Endothelial cell of umbilical vein (primary cell): ENCODE results near the gene DMD. TPM values are rescaled to one million over a fixed set of nuclear protein-coding genes. Genes with fewer than 3 reads are reported as not detected.

ENCODE experiments used
- BruUV-seq: library from RNA; stranded (reverse); fragments of 400-500 nt; replicated peaks from 2 replicates; lab custom pipeline; 2021; lab: Mats Ljungman, UMichigan
- CTCF ChIA-PET: fragments of 300-600, 350-600 bp; sonication (Branson Sonifier 250); formaldehyde crosslinking; loops from one replicate; lab custom pipeline; 2021; ENCODE audit warnings: antibody characterized with exemption, inconsistent platforms; lab: Charles Lee
- POLR2A ChIA-PET: fragments of 300-600, 350-600 bp; sonication (Branson Sonifier 250); formaldehyde crosslinking; loops from one replicate; lab custom pipeline; 2021; ENCODE audit warnings: antibody characterized with exemption, inconsistent platforms; lab: Charles Lee
- DNase-seq: peaks from one replicate; pipeline ENCODE4 v3.0.0-alpha.2; 2011; ENCODE audit warnings: low read depth, low spot score
- FAIRE-seq: peaks from 2 replicates; lab custom pipeline; 2011; peaks lifted over from hg19 to GRCh38; lab: Jason Lieb, UNC
- H2AFZ ChIP-seq: 2 replicates; pipeline ENCODE4 v1.6.0; 2012; ENCODE audit warnings: low read depth, low read length, control low read depth, inconsistent platforms
- H3K27ac ChIP-seq: 2 replicates; pipeline ENCODE4 v1.5.1; 2011; ENCODE audit warnings: low read depth, mild to moderate bottlenecking, control low read depth, low read length, moderate library complexity; ENCODE audit not compliant: insufficient read depth
- H3K27me3 ChIP-seq, 2 experiments: 2 replicates each; pipeline versions ENCODE4 v1.6.0 to v1.6.1; 2011; ENCODE audit warnings: low read length in 2 of 2, mixed read lengths in 1 of 2; ENCODE audit not compliant: control insufficient read depth in 2 of 2, insufficient read depth in 2 of 2
- H3K36me3 ChIP-seq, 2 experiments: 2 replicates in 1 of 2; 3 replicates in 1 of 2; pipeline ENCODE4 v1.5.1; 2011; ENCODE audit warnings: low read length in 2 of 2, mild to moderate bottlenecking in 1 of 2, moderate library complexity in 1 of 2; ENCODE audit not compliant: control insufficient read depth in 2 of 2, insufficient read depth in 2 of 2; ENCODE audit errors: extremely low read depth in 1 of 2
- H3K4me1 ChIP-seq: 3 replicates; pipeline ENCODE4 v1.5.1; 2011; ENCODE audit warnings: mild to moderate bottlenecking, low read length; ENCODE audit not compliant: control insufficient read depth, insufficient read depth; ENCODE audit errors: extremely low read depth
- H3K4me2 ChIP-seq: 2 replicates; pipeline ENCODE4 v1.6.1; 2011; ENCODE audit warnings: low read length, control low read depth, mixed read lengths; ENCODE audit not compliant: insufficient read depth
- H3K4me3 ChIP-seq, 3 experiments: fragments of 200-600 bp in 1 of 3; sonication (generic), shearing (Covaris generic) in 1 of 3; replicated peaks in 1 of 3; 2 replicates each; pipeline ENCODE4 v1.5.1; 2011 to 2016; ENCODE audit warnings: control low read depth in 3 of 3, low read length in 3 of 3, mild to moderate bottlenecking in 2 of 3, inconsistent platforms in 1 of 3, low read depth in 1 of 3, moderate library complexity in 1 of 3; ENCODE audit not compliant: insufficient read depth in 1 of 3
- H3K79me2 ChIP-seq: 2 replicates; pipeline ENCODE4 v1.6.0; 2012; ENCODE audit warnings: low read length, inconsistent platforms; ENCODE audit not compliant: control insufficient read depth, insufficient read depth
- H3K9ac ChIP-seq: replicated peaks from 2 replicates; pipeline ENCODE3; 2011; ENCODE audit warnings: low read length, control low read depth; ENCODE audit not compliant: insufficient read depth; ENCODE audit errors: extremely low read depth
- H3K9me1 ChIP-seq: replicated peaks from 3 replicates; pipeline ENCODE4 v1.6.0; 2011; ENCODE audit warnings: mild to moderate bottlenecking, low read length; ENCODE audit not compliant: control insufficient read depth, insufficient read depth; ENCODE audit errors: extremely low read depth
- H3K9me3 ChIP-seq: replicated peaks from 2 replicates; pipeline ENCODE4 v1.5.1; 2012; ENCODE audit warnings: low read length, inconsistent platforms; ENCODE audit not compliant: control insufficient read depth, insufficient read depth
- H4K20me1 ChIP-seq: replicated peaks from 2 replicates; pipeline ENCODE3; 2011; ENCODE audit warnings: mild to moderate bottlenecking, low read length; ENCODE audit not compliant: control insufficient read depth, insufficient read depth; ENCODE audit errors: extremely low read depth
- EZH2 ChIP-seq: IDR thresholded peaks from 2 replicates; pipeline ENCODE4 v1.6.1; 2012; ENCODE audit warnings: borderline replicate concordance, low read depth, mild to moderate bottlenecking, moderate library complexity, low read length, inconsistent platforms; ENCODE audit not compliant: severe bottlenecking
- FOS ChIP-seq: IDR thresholded peaks from 2 replicates; pipeline ENCODE4 v1.6.1; 2011; ENCODE audit warnings: mild to moderate bottlenecking, low read length, moderate library complexity, borderline replicate concordance; ENCODE audit not compliant: insufficient read depth
- GATA2 ChIP-seq: IDR thresholded peaks from 2 replicates; pipeline ENCODE4 v1.7.0; 2011; ENCODE audit warnings: low read depth, mild to moderate bottlenecking, moderate library complexity, mixed read lengths, low read length; ENCODE audit not compliant: insufficient read length, insufficient read depth
- JUN ChIP-seq: IDR thresholded peaks from 2 replicates; pipeline ENCODE4 v1.6.1; 2011; ENCODE audit warnings: borderline replicate concordance, low read depth; ENCODE audit not compliant: insufficient read length, insufficient read depth
- MYC ChIP-seq: IDR thresholded peaks from one replicate; pipeline ENCODE4 v1.6.1; 2011; ENCODE audit warnings: mild to moderate bottlenecking, low read depth, low read length
- POLR2A ChIP-seq: IDR thresholded peaks from 2 replicates; pipeline ENCODE4 v1.6.1; 2012; ENCODE audit warnings: low read depth, mild to moderate bottlenecking, control low read depth, low read length
- POLR2AphosphoS5 ChIP-seq: IDR thresholded peaks from 2 replicates; pipeline ENCODE4 v1.6.1; 2012; ENCODE audit warnings: low read depth, mild to moderate bottlenecking, control low read depth, low read length, moderate library complexity; ENCODE audit not compliant: insufficient read depth
- dilution Hi-C: fragments of 300-500 bp; cut with MboI; formaldehyde crosslinking; loops from one replicate; pipeline ENCODE4 v1.15.0; 2019; ENCODE audit warnings: low sequenced_read_pairs; ENCODE audit not compliant: extremely low pct_ligation_motif_present
- intact Hi-C: fragments of 100-400 bp; cut with micrococcal nuclease; formaldehyde crosslinking; loops from one replicate; pipeline ENCODE4 v1.10.0; 2022
- polyA plus RNA-seq, 4 experiments: library from polyadenylated mRNA; depleted of rRNA in 3 of 4; stranded (reverse) in 3 of 4; unstranded in 1 of 4; fragments of >200 nt; gene quantifications; 2 replicates each; pipeline versions ENCODE4 v1.2.1 to v1.2.3, GENCODE V29; 2011 to 2012; ENCODE audit warnings: missing spikeins in 1 of 4
- total RNA-seq: library from RNA; stranded (reverse); gene quantifications from 2 replicates; pipeline ENCODE4 v1.2.3, GENCODE V29; 2021
- TF ChIP-seq, protein P1 (sequence below), 2 donors: IDR thresholded peaks; 1 replicate in 1 of 2; 2 replicates in 1 of 2; pipeline ENCODE4 v1.5.1; 2011; ENCODE audit warnings: low read length in 2 of 2, mild to moderate bottlenecking in 2 of 2, moderate library complexity in 2 of 2, control low read depth in 1 of 2, inconsistent platforms in 1 of 2, low read depth in 1 of 2; ENCODE audit not compliant: insufficient read depth in 1 of 2; ENCODE audit errors: extremely low read depth in 1 of 2
- TF ChIP-seq, protein P2 (sequence below): IDR thresholded peaks from 2 replicates; pipeline ENCODE4 v1.6.1; 2011; ENCODE audit not compliant: insufficient read depth, insufficient read length

Gene DMD
- total and polyA plus RNA-seq, 2 donors (not counting 3 experiments of a cell fraction or from before 2014, with no cell fraction given), result 7.3 to 9.0 TPM

DNA sequence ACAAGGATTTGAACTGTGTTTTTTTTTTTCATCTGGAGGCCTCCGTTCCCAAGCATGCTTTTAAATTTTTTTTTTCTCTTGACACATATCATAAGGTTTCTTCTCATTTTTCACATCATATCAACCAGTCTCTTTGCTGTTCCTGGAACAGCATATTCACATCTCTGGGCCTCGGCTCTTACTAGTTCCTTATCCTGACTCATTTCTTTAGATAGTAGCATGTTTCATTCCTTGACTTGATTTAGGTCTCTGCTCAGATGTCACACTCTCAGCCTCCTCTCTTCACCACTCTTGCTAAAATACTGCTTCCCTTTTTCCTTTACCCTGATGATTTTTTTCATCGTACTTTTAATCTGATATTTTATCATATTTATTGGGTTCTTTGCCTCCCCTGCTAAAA is 1163.1 kb downstream of the DMD start:
- ChIA-PET POLR2A (no interaction called here), CTCF (no interaction called here)
- DNase-seq, result no peak
- TF ChIP-seq POLR2A, result no peak
- TF ChIP-seq, protein P1, sequence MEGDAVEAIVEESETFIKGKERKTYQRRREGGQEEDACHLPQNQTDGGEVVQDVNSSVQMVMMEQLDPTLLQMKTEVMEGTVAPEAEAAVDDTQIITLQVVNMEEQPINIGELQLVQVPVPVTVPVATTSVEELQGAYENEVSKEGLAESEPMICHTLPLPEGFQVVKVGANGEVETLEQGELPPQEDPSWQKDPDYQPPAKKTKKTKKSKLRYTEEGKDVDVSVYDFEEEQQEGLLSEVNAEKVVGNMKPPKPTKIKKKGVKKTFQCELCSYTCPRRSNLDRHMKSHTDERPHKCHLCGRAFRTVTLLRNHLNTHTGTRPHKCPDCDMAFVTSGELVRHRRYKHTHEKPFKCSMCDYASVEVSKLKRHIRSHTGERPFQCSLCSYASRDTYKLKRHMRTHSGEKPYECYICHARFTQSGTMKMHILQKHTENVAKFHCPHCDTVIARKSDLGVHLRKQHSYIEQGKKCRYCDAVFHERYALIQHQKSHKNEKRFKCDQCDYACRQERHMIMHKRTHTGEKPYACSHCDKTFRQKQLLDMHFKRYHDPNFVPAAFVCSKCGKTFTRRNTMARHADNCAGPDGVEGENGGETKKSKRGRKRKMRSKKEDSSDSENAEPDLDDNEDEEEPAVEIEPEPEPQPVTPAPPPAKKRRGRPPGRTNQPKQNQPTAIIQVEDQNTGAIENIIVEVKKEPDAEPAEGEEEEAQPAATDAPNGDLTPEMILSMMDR (IDR thresholded peaks at IDR 0.05; ENCODE audit: extremely low read depth in 1 of 2, insufficient read depth in 1 of 2, low read depth in 1 of 2, low read length in 2 of 2), result no peak
- TF ChIP-seq, protein P2, sequence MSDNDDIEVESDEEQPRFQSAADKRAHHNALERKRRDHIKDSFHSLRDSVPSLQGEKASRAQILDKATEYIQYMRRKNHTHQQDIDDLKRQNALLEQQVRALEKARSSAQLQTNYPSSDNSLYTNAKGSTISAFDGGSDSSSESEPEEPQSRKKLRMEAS, result no peak
- no peak for TF ChIP-seq POLR2AphosphoS5
- no peak for TF ChIP-seq JUN
- TF ChIP-seq FOS, result no peak
- no peak for TF ChIP-seq GATA2
- no peak for TF ChIP-seq EZH2
- TF ChIP-seq MYC, result no peak
- H3K4me2 ChIP-seq, result no peak overlapping the region
- no peaks in the 10 kb centered on the region for H3K9me1 ChIP-seq
- no peak overlapping the region for H2AFZ ChIP-seq
- no peaks in the 10 kb centered on the region for H3K27me3 ChIP-seq
- intact Hi-C loops, result no loop called here
- H3K9me3 ChIP-seq, result no peaks in the 10 kb centered on the region
- H3K36me3 ChIP-seq, result no peaks in the 10 kb centered on the region
- H3K9ac ChIP-seq, result no peak overlapping the region
- H3K79me2 ChIP-seq, result no peaks in the 10 kb centered on the region
- BruUV-seq, result no TSS peak
- no peak overlapping the region for H3K27ac ChIP-seq
- dilution Hi-C loops, result no loop called here
- no peaks in the 10 kb centered on the region for H3K4me1 ChIP-seq
- no peak overlapping the region for H3K4me3 ChIP-seq
- FAIRE-seq, result no peak
- no peaks in the 10 kb centered on the region for H4K20me1 ChIP-seq
